PC-3 (cell line): ENCODE data around the gene HMGCS2. TPM values are rescaled to one million over a fixed set of nuclear protein-coding genes. Genes with fewer than 3 reads are reported as not detected.

Experiments
- ATAC-seq: fragments of 200-7000 bp; cut with Tn5 transposase; 2 replicates; pipeline ENCODE4 v1.9.1; 2020; ENCODE audit warnings: mild to moderate bottlenecking, moderate library complexity
- BruUV-seq: library from RNA; stranded (reverse); fragments of 400-500 nt; replicated peaks from 2 replicates; lab custom pipeline; 2021; lab: Mats Ljungman, UMichigan
- CTCF ChIA-PET: fragments of 300-600 bp; sonication (Branson Sonifier 250); formaldehyde crosslinking; loops from one replicate; lab custom pipeline; 2022; ENCODE audit warnings: antibody characterized with exemption; lab: Charles Lee
- POLR2A ChIA-PET: fragments of 300-600 bp; sonication (Branson Sonifier 250); formaldehyde crosslinking; loops from one replicate; lab custom pipeline; 2022; ENCODE audit warnings: antibody characterized with exemption; ENCODE audit not compliant: unreplicated experiment; lab: Charles Lee
- DNase-seq: peaks from one replicate; pipeline ENCODE4 v3.0.0-alpha.2; 2015
- H2AFZ ChIP-seq: fragments of 300-600 bp; sonication (generic); 2 replicates; pipeline ENCODE4 v1.6.0; 2016; ENCODE audit warnings: antibody characterized with exemption, low read length
- H3F3A ChIP-seq: fragments of 300-600 bp; sonication (generic); one replicate; pipeline ENCODE4 v1.6.0; 2017; ENCODE audit warnings: antibody characterized with exemption, low read length, control low read depth, mild to moderate bottlenecking; ENCODE audit not compliant: unreplicated experiment
- H3K27ac ChIP-seq: fragments of 300-600 bp; sonication (generic); 2 replicates; pipeline ENCODE4 v1.5.1; 2016; ENCODE audit warnings: mild to moderate bottlenecking, low read length
- H3K27me3 ChIP-seq: fragments of 300-600 bp; sonication (generic); 2 replicates; pipeline ENCODE4 v1.6.1; 2016; ENCODE audit warnings: low read length, mixed read lengths
- H3K36me3 ChIP-seq: fragments of 300-600 bp; sonication (generic); 2 replicates; pipeline ENCODE4 v1.6.1; 2016; ENCODE audit warnings: low read depth, mixed run types, low read length, mixed read lengths
- H3K4me1 ChIP-seq: fragments of 300-600 bp; sonication (generic); 2 replicates; pipeline ENCODE4 v1.5.1; 2016; ENCODE audit warnings: low read length; ENCODE audit not compliant: insufficient read depth
- H3K4me2 ChIP-seq: fragments of 300-600 bp; sonication (generic); 2 replicates; pipeline ENCODE4 v1.6.0; 2016; ENCODE audit warnings: low read length
- H3K4me3 ChIP-seq: fragments of 300-600 bp; sonication (generic); 2 replicates; pipeline ENCODE4 v1.5.1; 2016; ENCODE audit warnings: mild to moderate bottlenecking, low read length, mixed read lengths
- H3K79me2 ChIP-seq: fragments of 300-600 bp; sonication (generic); 2 replicates; pipeline ENCODE4 v1.6.1; 2017; ENCODE audit warnings: low read length, mixed read lengths
- H3K9ac ChIP-seq: fragments of 300-600 bp; sonication (generic); 2 replicates; pipeline ENCODE4 v1.6.0; 2016; ENCODE audit warnings: mild to moderate bottlenecking, low read length
- H3K9me2 ChIP-seq: fragments of 300-600 bp; sonication (generic); replicated peaks from 2 replicates; pipeline ENCODE4 v1.6.1; 2016; ENCODE audit warnings: mixed run types, low read length, mixed read lengths
- H3K9me3 ChIP-seq: fragments of 300-600 bp; sonication (generic); 2 replicates; pipeline ENCODE4 v1.6.1; 2016; ENCODE audit warnings: low read length, mixed read lengths
- H4K20me1 ChIP-seq: fragments of 300-600 bp; sonication (generic); 2 replicates; pipeline ENCODE4 v1.6.1; 2016; ENCODE audit warnings: low read length, mixed read lengths
- CTCF ChIP-seq: fragments of 300-600 bp; sonication (generic); conservative IDR thresholded peaks from 2 replicates; pipeline ENCODE4 v1.5.1; 2017; ENCODE audit warnings: antibody characterized with exemption, low read depth, mild to moderate bottlenecking, low read length
- EZH2 ChIP-seq: fragments of 300-600 bp; sonication (generic); IDR thresholded peaks from one replicate; pipeline ENCODE4 v1.6.1; 2017; ENCODE audit warnings: antibody characterized with exemption, mild to moderate bottlenecking, low read length; ENCODE audit not compliant: unreplicated experiment
- EZH2phosphoT487 ChIP-seq: fragments of 300-600 bp; sonication (generic); IDR thresholded peaks from 2 replicates; pipeline ENCODE4 v1.6.1; 2018; ENCODE audit warnings: mild to moderate bottlenecking, antibody characterized with exemption, low read length, borderline replicate concordance
- intact Hi-C: fragments of 100-400 bp; cut with micrococcal nuclease; formaldehyde crosslinking; loops from 2 replicates; pipeline ENCODE4 v1.9.0; 2023
- total RNA-seq: library from RNA; depleted of rRNA; stranded (reverse); fragments of >200 nt; gene quantifications from 2 replicates; pipeline ENCODE4 v1.2.3, GENCODE V29; 2014

Gene HMGCS2
- total RNA-seq, 1 experiment from 2014 or later = not detected

- H3K9me3 ChIP-seq = no peaks in the 10 kb centered on the region
- no peaks in the 10 kb centered on the region for H3K36me3 ChIP-seq
- ChIA-PET POLR2A (no interaction called here), CTCF (no interaction called here)
- no peak overlapping the region for H3K27ac ChIP-seq
- TSS peak; percentile 64 for BruUV-seq
- intact Hi-C loops = no loop called here
- 0 out of 2 replicates have a peak, but pooled peaks cover 15% of the 10 kb centered on the region for H4K20me1 ChIP-seq
- no peak; the same call in 1 of the 2 replicates for ATAC-seq
- H3K27me3 ChIP-seq = no peaks in the 10 kb centered on the region
- peak overlapping the region; percentile 74 for H3K9ac ChIP-seq
- no peaks in the 10 kb centered on the region for H3K9me2 ChIP-seq
- TF ChIP-seq CTCF (no peak), EZH2phosphoT487 (no peak), EZH2 (no peak)
- H3K4me2 ChIP-seq = peak overlapping the region; percentile 94
- peaks cover 53% of the 10 kb centered on the region for H3K79me2 ChIP-seq
- peak overlapping the region; percentile 98 for H3K4me3 ChIP-seq
- H3F3A ChIP-seq = no peaks in the 10 kb centered on the region
- no peak for DNase-seq
- peak overlapping the region; percentile 60 for H2AFZ ChIP-seq
- H3K4me1 ChIP-seq = peaks cover 18% of the 10 kb centered on the region
Observed at GRCh38 chr1:119713039-119713748, 55.5 kb downstream of the HMGCS2 start.

- Histone ChIP-seq H3K27me3 (no peaks in the 10 kb centered on the region), H3K27ac (peak overlapping the region; percentile 20; the same call in 1 of the 2 replicates), H3K4me2 (peak overlapping the region; percentile 94), H3F3A (no peaks in the 10 kb centered on the region), H3K9me3 (no peaks in the 10 kb centered on the region), H4K20me1 (0 out of 2 replicates have a peak, but pooled peaks cover 8% of the 10 kb centered on the region), H3K36me3 (no peaks in the 10 kb centered on the region), H3K9me2 (no peaks in the 10 kb centered on the region), H3K4me3 (peak overlapping the region; percentile 98), H3K4me1 (peaks cover 18% of the 10 kb centered on the region), H3K9ac (peak overlapping the region; percentile 74), H2AFZ (peak overlapping the region; percentile 94), H3K79me2 (peaks cover 46% of the 10 kb centered on the region)
- BruUV-seq = no TSS peak
- ATAC-seq (peak; percentile 79), DNase-seq (peak; percentile 66)
- TF ChIP-seq EZH2phosphoT487 (no peak), EZH2 (no peak), CTCF (no peak)
- CTCF ChIA-PET = interaction anchor here (1.0 kb wide), 1 partner anchor 26 kb away, joined by 3 read pairs; no protein-coding TSS in a partner anchor
- POLR2A ChIA-PET = interaction anchor here (0.6 kb wide), 1 partner anchor 463 kb away, joined by 4 read pairs; no protein-coding TSS in a partner anchor
- intact Hi-C loops = no loop called here
Observed at GRCh38 chr1:119712342-119713038, 56.2 kb downstream of the HMGCS2 start.
